ENCODE data around the gene USP22.

The USP22 gene

DNA sequence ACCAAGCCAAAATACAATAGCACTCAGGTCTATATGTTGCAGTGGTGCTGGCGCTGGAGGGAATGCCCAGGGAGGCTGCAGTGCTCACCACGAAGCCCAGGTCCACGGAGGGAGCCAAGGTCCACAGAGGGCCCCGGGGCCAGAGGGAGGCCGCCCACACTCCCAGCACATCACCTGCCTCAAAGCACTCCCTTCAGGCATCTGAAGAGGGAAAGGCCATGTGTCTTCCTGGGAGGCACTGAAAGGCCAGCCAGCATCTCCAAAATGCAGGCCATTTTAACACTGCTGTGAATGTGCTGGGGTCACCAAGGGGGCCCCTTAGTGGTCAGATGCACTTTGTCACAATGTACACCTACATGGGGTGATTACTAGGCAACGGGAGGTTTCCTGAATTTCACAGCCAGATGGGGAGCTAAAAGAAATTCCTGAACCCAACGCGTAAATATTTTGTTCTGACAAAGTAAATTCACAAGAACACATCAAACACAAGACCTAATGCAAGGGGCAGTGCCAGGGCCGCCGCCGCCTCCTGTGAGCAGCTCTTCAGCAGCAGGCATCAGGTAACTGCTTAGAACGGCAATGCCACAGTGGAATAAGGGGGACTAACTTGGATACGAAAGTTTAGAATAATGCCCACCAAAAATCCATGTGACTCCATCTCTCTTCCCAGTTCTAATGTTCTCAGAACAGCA is 42.8 kb downstream of the USP22 start:
- DNase-seq = no peak

DNA sequence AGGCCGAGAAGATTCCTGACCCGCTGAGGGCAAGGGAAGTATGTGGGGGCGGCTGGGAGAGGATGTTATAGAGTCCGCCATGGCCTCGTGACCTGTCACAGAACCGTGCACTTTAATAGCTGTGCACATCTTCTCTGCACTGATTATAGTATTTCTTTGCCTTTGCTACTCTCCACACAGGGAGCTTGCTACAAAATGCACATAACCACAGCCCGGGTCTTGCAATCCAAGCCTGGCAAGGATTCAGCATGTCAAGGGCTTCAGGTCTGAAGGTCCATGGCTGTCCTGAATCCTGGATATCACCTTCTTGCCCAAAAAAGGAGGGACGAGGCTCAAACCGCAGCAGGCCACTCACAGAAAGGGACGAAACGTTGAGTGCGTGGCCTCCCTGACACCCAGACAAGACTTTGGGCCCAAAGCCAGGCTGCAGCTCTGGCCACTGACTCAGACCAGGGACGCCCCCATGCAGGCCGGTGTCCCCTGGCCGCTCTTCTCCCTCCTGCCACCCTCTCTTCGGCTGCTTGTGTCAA is 43.7 kb downstream of the USP22 start:
- no peak for DNase-seq

DNA sequence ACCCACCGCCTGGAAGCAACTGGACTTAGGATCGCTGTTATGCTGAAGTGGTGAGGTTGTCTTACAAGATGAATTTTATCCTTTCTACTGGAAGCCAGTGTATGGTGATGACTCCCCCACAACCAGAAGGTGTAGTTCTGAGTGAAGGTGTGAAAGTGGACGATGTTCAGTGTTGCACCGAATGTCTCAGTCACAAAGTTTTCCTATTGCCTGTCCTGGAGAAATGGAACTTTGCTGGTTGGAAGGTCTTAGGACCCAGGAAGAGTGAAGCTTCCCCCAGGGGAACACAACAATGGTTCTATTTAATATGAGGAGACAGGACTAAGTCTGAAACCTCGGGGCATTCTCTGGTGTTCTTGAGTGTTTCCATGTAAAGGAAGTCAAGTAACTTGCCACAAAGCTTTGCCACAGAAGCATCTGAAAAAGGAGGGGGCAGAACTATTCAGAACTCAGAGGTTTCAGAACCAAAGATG is 44.2 kb downstream of the USP22 start:
- DNase-seq = no peak

DNA sequence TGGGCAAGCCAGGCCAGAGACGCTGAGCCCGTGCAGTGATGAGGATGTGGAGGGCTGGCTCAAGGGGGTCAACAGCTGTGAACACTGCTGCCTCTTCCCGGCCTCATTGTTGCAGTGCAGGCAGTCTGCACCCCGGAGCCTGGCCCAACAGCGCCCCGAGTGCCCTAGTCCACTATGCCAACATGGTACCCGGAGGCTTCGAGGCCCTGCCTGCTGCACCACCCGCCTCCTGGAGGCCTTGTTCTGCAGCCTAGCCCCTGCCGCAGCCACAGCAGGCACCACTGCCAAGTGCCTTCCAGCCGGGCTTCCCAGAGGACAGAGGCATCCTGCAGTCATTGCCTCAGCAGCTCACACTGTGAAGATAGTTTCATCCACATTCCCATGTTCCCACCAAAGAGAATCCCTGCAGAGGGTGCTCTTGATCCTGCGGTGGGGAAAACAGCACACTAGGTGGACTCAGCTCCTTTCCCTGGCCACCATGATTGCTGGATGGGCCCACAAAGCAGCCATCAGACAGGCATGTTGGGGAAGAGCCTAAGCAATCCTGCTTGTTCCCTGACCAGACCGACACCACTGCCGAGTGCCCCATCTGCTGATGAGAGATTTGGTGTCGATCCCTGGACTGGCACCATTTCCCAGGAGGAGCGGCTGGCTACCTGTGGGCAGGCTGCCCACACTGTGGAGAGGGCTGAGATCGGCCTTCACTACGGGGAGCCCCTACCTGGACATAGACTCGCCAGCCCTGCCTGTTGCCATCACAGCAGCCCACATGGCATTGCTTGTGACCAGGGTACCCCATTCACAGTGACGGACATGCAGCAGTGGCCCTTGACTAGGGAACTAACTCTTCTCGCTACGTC is 44.9 kb downstream of the USP22 start:
- no peak for DNase-seq

DNA sequence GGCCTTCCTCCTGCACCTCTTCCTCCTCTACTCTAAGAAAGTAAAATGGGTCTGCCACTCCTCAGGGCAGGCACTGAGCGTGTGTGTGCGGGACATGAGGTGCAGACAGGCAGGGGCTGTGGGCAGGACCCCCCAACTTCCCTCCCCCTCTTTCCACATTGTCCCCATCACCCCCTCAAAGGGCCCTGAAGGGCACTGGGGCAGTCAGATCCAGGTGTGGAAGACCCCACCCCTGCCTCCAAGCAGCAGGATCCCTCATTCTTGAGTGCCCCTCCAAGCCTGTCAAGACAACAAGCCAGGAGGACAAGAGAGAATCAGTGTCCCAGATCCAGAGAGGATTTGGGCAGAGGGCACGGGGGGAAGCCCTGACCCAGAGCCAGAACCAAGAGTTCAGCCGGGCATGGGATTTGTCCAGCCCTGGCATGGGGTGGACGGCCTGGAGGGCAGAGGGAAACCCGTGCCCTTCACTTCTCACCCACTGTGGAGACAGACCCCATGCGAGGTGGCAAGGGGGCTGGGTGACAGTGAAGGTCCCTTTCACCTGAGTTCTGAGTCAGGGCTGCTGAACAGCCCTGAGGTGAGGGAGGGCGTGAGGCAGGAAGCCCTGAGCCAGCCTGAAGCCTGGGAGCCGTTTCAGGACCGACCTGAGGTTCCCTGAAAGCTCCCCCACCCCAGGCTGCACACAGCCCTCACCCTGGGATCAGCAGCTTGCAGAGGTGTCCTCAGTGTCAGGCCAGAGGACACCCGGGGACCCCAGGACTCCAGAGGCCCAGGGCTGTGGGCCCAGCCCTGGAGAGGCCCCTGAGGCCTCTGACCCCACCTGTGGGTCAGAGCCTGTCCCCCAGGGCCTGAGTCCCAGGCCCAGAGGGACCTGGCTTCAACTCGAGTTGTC is 45.8 kb downstream of the USP22 start:
- no peak for DNase-seq

DNA sequence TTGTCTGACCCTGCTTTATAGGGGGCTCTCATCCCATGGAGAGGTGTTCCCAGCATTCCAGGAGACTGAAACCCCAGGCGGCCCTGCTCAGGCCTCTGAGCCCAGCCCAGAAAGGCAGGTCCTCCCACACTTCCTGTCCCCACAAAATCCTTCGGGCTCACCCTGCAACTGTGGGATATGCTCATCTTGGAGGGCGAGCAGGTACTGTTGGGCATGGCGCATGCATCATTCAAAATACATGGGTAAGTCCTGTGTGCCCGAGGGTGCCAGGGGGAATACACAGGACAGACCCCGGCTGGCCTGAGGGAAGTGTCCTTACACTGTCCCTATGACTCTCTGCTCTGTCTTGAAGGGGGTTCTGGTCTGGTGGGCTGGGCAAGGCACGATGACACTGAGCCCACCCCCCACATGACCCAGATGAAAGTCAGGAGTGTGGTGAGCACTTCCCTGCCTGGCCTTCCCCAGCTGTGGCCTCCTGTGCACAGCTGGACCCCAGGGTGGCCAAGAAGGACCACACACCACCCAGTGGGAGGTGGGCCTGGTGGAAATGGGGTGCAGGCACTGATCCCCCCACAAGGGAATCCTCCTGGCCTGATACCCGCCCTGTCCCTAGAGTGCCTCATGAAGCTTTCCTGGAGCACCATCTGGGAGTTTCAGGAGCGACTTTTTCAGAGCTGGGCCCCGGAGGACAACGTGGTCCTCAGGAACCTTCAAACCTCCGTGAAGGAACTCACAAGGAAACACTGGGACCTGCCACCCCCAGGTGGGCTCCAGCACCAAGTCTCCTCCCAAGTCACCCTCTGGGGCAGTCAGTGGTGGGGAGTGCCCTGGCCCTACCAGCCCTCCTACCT is 46.7 kb downstream of the USP22 start:
- no peak for DNase-seq

DNA sequence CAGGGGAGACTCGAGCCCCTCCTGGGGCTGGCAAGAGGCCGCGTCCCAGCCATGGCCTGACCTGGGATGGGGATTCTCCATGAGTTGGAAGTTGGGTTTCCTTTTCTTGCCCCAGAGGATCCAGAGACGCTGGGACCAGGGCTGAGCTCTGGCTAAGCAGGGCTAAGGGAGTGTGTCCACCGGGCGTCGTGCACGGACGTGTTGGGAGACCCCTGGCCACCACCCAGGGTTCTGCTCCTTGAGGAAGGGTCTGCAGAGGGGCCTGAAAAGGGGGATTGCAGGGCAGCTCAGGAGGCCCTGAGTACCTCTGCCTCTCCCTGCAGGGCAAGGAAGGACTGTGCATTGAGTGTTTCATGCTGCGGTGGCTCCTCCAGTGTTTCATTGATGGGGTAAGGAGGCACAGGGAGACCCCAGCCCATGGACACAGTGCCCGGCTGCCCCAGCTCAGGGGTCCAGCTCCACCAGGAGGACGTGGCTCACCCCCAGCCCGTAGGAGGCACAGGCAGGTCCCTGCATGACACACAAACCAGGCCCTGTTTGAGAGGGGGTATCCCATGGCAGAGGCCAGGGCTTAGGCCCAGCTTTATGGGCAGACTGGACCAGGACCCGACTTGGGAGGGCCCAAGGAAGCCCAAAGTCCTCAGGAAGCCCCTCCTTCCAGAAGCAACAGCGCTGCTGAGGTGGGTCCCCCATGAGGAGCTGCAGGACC is 47.5 kb downstream of the USP22 start:
- no peak for DNase-seq

DNA sequence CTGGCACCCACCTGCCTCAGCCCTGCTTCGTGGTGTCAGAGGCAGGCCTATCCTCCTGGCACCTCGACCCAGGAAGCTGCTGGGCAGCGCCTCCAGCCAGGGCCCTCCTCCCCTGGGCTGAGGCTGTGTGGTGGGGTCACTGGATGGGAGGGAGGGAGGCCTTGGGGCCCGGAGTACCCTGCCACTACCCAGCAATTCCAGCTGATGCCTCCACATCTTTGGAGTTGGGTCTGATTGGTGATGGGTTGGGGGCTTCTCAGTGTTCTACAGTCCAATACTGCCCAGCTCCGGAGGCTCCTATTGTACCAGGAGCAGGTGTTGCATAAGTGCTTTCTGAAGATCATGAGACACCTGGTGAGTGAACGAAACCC is 48.0 kb downstream of the USP22 start:
- DNase-seq = no peak

DNA sequence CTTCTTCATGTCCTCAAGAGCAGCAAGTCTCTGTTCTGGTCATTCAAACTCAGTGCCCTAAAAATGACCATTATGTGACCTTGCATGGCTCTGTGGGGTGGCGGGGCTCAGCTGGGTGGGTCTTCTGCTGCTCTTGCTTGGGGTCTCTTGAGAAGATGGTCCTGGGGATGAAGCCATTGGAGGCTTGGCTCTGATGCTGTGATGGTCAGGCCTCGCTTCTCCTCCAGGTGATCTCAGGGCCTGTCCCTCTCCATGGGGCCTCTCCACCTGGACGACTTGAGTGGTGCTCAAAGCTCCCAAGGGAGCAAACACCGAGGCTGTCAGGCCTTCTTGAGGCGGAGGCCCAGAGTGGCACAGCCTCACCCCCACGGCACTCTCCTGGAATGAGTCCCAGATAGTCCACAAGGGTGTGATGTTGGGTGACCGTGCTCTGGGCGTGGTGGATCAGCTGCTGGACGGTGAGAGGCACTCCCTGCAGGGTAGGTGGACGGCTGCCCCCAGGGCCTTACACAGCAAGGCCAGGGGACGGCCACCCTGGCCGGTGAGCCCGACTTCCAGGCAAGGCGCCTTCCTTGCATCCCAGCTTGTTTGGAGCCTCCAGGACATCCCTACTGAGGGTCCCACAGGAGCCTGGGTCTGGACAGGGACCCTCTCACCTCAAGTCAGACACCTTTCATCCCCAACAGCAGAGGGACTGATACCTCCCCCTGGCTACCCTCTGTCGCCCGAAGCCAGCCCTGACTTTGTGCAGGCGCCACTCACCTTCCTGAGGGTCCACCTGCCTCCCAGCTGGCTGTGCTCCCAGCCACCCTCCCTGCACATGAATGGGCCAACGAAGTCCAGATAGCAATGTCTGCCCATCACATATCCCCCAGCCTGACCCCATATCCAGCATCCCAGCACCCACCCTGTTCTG is 48.7 kb downstream of the USP22 start:
- no peak for DNase-seq

DNA sequence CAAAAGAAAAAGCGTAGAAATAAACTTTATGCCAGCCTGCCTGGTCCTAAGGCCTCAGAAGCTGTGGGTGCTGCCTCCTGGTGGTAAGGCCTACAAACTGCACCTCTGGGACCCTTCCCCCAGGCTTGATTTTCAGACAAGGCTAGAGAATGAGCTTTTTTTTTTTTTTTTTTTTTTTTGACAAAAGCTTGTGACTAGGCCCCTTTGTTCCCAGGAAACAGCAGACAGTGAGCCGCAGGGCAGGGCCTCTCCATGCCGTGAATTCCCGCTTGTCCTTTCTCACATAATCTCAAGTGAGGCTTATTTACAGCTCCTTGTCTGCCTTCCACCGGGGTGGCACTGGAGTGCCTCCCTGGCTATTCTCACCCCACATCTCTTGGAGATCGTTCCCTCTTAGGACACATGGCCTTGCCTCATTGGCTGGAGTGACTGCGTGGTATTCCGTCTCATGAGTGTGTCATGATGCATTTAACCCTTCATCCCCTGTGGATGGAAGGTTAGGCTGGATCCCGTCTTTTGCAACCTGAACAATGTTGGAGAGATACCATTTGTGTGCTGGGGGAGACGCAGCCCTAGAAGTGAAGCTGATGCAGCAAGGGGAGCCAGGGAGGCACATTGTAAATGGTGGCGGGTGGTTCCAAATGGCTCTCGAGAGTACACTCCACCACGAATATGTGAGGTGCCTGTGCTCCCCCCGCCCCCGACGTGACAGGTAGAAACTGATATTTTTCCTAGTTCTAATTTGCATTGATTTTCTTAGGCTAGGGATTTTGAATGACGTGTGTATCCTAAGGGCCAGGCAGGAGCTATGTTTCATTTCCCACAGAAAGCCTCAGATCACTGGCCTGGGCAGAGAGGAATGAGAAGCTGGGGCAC is 49.6 kb downstream of the USP22 start:
- DNase-seq = peak; percentile 54

DNA sequence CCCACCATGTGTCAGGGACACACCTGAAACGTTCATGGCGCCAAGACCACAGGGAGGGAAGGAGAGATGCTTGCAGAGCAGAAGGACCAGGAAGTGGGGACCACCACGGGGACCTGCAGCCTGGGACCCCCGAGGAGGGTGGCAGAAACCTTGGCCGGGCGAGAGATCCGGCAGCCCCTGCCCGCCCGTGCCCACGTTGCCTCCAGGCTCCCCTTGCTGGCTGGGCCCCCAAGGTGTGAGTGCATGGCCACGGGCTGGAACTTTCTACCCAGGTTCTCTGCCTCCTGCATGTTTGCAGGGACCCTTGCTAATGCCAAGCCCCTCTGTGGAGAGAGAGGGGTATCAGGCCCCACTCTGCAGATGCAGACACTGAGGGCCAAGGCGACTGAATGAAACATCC is 50.4 kb downstream of the USP22 start:
- DNase-seq = no peak

DNA sequence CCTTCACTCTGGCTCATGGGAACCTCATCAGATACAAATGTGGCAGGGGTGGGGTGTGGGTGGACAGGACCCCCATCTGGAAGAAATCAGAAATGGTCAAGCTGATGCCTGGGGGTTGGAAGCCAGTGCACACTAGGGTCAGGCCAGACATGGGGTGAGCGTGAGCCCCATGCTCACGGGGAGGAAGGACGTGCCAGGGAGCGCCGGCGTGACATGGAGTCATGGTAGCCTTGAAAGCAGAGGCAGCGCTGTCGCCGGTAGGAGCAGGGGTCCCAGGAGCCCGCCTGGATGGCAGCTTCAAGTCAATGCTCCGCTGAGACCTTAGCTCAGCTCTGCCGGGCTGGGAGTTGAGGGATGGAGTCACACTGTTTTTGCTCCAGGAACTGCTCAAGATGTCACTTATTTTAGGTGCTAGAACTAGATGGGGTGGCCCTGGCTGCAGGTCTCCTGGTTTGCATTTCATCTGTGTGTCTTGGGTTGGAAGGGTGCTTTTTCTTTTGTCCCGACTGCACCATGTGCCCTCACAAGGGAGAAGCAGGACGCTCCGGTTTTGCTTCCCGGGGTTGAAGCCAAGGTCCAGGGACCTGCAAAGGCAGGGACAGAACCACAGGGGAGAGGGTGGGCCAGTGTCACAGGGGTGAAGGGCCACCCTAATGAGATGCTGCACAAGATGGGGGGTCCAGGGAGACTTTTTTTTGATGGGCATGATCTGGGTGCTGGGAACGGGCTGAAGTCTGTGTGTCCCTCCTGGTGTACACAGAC is 51.4 kb downstream of the USP22 start:
- DNase-seq = no peak

DNA sequence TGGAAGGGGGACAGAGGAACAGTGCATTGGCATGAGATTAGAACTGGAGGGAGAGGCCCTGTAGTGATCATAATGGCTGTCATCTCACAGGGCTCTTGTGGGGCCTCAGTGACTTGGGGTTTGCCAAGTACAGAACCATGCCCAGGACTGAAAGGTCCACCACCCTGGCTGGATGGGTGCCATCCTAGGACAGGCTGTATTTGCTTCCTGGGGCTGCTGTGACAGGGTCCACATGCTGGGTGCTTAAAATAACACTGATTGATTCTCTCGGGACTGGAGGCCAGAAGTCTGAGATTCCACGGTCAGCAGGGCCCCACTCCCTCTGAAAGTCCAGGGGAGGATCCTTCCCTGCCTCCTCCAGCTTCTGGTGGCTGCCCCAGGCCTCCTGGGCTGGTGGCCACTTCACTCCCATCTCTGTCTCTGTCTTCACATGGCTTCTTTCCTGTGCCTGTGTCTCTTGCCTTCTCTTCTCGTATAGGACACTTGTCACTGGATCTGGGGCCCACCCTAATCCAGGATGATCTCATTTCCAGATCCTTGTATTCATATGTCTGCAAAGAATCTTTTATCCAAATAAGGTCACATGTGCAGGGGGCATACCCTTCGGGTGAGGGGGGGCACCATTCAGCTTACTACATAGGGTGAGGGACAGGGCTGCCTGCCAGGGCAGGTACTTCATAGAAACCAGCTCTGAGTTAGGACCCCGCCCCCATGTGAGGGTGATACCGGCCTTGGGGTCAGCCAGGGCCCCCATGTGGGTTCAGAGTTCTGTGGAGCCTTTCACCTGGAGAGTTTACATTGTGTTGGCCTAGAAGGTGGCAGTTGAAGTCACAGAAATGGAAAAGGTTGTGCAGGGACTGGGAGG is 52.6 kb downstream of the USP22 start:
- DNase-seq = no peak

DNA sequence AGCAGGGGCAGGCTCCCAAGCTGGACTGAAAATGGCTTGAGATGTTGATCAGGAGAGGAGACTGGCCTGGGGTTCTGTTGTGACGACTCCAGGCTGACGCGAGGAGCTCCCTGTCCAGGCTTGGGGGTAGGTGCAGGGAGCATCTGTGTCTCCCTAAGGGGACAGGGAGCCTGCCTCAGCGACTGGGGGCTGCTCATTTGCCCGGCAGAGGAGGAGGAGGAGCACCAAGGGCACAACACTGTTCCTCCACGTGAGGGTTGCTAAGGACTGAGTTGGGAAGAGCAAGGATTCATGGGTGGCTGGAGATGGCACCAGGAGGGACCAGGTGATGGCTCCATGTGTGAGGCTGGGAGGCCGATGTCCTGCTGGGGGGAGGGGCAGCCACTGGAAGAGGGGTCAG is 53.3 kb downstream of the USP22 start:
- DNase-seq = no peak

DNA sequence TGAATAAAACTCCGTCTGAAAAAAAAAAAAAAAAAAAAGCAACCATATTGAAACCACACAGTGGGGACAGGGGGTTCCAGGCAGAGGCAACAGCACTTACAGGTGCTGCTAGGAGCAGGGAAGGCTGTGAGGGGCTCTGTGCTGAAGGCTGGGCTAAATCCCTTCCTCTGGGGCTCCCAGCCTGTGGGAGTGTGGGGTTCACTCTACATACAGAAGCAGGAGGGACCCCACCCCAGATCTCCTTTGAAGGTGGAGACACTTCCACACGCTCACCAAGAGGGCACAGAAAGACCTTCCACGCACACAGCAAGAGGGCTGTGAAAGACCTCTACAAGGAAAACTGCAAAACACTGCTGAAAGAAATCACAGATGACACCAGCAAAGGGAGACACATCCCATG is 53.9 kb downstream of the USP22 start:
- DNase-seq = no peak

DNA sequence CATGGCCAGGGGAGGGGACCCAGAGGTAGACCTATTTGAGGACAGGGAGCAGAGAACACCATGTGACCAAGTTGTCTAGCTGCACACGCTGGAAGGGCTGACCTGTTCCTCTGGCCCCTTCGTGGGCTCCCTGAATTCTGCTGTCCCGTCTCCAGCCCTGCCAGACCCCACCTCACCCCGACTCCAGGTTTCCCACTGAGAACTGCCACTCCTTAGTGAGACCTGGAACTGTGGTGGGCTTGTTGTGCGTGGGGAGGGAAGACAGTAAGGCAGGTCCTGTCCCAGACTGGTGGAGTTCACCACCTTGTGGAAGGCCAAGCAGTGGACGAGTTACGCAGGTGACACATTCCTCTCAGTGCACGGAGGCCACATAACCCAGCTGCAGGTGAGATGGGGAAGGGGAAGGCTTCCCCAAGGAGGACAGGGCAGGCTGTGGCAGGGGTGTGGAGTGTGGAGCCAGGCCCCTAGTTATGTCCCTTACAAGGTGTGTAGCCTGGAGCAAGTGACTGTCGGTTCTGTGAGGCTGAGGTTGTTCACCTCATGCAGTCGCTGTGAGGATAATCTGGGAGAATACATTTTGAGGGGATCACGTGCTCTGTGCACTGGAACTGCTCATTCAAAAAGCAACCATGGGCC is 54.7 kb downstream of the USP22 start:
- no peak for DNase-seq

DNA sequence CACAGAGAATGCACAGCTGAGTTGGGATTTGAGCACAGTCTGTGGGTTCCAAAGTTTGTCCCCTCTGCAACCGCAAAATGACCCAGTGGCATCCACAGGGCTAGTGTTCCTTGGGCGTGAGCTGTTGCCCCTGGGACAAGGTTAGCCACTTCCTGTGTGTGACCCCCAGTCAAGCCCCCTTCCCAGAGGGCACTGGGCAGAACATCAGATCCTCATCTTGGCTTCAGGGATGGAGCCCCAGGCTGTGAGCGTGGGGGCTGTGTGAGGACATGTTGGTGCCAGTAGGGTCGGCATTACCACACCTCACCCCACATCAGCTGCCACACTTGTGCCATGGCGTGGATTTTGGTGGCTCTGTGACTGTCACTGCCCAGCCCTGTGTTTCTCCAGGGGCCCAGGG is 55.3 kb downstream of the USP22 start:
- no peak for DNase-seq

Measured in T-helper 9 cell (primary cell).